Smooth muscle cell (in vitro differentiated cells): Measurements from ENCODE around the gene BDNF. TPM values are rescaled to one million over a fixed set of nuclear protein-coding genes. Genes with fewer than 3 reads are reported as not detected.
"Not testable (repeated sequence)": the region's sequence is repeated elsewhere in the genome, so short reads cannot be mapped to it uniquely, and the experiment has no call there.

Experiments
- DNase-seq: peaks from one replicate; lab custom pipeline; 2025; ENCODE audit not compliant: unreplicated experiment; lab: John Stamatoyannopoulos, UW
- H2AFZ ChIP-seq: fragments of 200-600 bp; sonication (generic); 2 replicates; pipeline ENCODE4 v1.6.0; 2016; ENCODE audit warnings: antibody characterized with exemption, low read depth, mild to moderate bottlenecking
- H3F3A ChIP-seq: fragments of 200-600 bp; sonication (generic); 2 replicates; pipeline ENCODE4 v1.6.0; 2017; ENCODE audit warnings: antibody characterized with exemption, low read depth
- H3K27ac ChIP-seq: fragments of 200-600 bp; sonication (generic); 2 replicates; pipeline ENCODE4 v1.5.1; 2016; ENCODE audit warnings: low read depth, mild to moderate bottlenecking
- H3K27me3 ChIP-seq: fragments of 200-600 bp; sonication (generic); 2 replicates; pipeline ENCODE4 v1.6.1; 2016; ENCODE audit warnings: low read depth, mild to moderate bottlenecking
- H3K36me3 ChIP-seq: fragments of 200-600 bp; sonication (generic); 2 replicates; pipeline ENCODE4 v1.5.1; 2016; ENCODE audit warnings: low read depth
- H3K4me1 ChIP-seq: fragments of 200-600 bp; sonication (generic); 2 replicates; pipeline ENCODE4 v1.5.1; 2016; ENCODE audit warnings: low read depth
- H3K4me2 ChIP-seq: fragments of 200-600 bp; sonication (generic); 2 replicates; pipeline ENCODE4 v1.6.0; 2016; ENCODE audit warnings: mild to moderate bottlenecking
- H3K4me3 ChIP-seq: fragments of 200-600 bp; sonication (generic); 2 replicates; pipeline ENCODE4 v1.5.1; 2016; ENCODE audit warnings: mild to moderate bottlenecking
- H3K79me2 ChIP-seq: fragments of 200-600 bp; sonication (generic); 2 replicates; pipeline ENCODE4 v1.6.0; 2016; ENCODE audit warnings: low read depth, mild to moderate bottlenecking
- H3K9ac ChIP-seq: fragments of 200-600 bp; sonication (generic); 2 replicates; pipeline ENCODE4 v1.6.0; 2016; ENCODE audit warnings: low read depth
- H3K9me3 ChIP-seq: fragments of 200-600 bp; sonication (generic); replicated peaks from 2 replicates; pipeline ENCODE4 v1.5.1; 2016; ENCODE audit warnings: low read depth
- H4K20me1 ChIP-seq: fragments of 200-600 bp; sonication (generic); 2 replicates; pipeline ENCODE4 v1.6.0; 2016; ENCODE audit warnings: low read depth
- WGBS: methylation state at CpG from one replicate; pipeline ENCODE4 v1.1.7; 2016; ENCODE audit warnings: low lambda C conversion rate; 5-methylcytosine and 5-hydroxymethylcytosine counted together
- polyA plus RNA-seq: library from polyadenylated mRNA; unstranded; fragments of >200 nt; fragmentation: Nextera tagmentation; extraction: Ambion mirVana; gene quantifications from 2 replicates; pipeline ENCODE4 v1.2.1, GENCODE V29; 2016
- total RNA-seq: library from RNA; depleted of rRNA; stranded (reverse); fragments of >200 nt; gene quantifications from 2 replicates; pipeline ENCODE4 v1.2.3, GENCODE V29; 2014
- TF ChIP-seq, protein P1 (sequence below): fragments of 200-600 bp; sonication (generic); IDR thresholded peaks from 2 replicates; pipeline ENCODE4 v1.5.1; 2017; ENCODE audit warnings: borderline replicate concordance, mild to moderate bottlenecking, antibody characterized with exemption; ENCODE audit not compliant: insufficient read depth, poor library complexity, severe bottlenecking

BDNF gene
- total and polyA plus RNA-seq, 2 experiments from 2014 or later, result 5.6 to 8.2 TPM

DNA sequence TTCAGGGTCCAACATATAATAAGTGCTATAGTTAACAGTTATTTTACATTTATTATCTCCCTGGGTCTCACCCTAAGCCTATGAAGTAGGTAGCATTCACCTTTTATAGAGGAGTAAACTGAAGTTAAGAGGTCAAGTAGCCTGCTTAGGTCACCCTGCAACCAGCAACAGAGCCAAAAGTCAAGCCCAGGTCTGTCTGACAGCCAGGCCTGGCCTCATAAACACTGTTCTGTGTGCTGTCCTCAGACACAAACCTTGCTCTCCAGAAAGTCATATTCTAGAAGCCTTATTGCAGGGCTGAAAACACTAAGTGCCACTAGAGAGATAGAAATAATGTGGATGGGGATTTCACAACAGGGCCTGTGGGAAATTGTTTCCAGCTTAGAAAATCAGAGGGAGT, 59.3 kb downstream of the BDNF start:
- no peak overlapping the region for H3K27ac ChIP-seq
- no peak overlapping the region for H3K9ac ChIP-seq
- no peak for DNase-seq
- no peaks in the 10 kb centered on the region for H3F3A ChIP-seq
- no peaks in the 10 kb centered on the region for H4K20me1 ChIP-seq
- H2AFZ ChIP-seq, result no peak overlapping the region
- H3K4me2 ChIP-seq, result no peak overlapping the region
- TF ChIP-seq, protein P1, sequence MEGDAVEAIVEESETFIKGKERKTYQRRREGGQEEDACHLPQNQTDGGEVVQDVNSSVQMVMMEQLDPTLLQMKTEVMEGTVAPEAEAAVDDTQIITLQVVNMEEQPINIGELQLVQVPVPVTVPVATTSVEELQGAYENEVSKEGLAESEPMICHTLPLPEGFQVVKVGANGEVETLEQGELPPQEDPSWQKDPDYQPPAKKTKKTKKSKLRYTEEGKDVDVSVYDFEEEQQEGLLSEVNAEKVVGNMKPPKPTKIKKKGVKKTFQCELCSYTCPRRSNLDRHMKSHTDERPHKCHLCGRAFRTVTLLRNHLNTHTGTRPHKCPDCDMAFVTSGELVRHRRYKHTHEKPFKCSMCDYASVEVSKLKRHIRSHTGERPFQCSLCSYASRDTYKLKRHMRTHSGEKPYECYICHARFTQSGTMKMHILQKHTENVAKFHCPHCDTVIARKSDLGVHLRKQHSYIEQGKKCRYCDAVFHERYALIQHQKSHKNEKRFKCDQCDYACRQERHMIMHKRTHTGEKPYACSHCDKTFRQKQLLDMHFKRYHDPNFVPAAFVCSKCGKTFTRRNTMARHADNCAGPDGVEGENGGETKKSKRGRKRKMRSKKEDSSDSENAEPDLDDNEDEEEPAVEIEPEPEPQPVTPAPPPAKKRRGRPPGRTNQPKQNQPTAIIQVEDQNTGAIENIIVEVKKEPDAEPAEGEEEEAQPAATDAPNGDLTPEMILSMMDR, result no peak
- H3K4me1 ChIP-seq, result no peaks in the 10 kb centered on the region
- no peak overlapping the region for H3K4me3 ChIP-seq
- H3K79me2 ChIP-seq, result no peaks in the 10 kb centered on the region
- H3K9me3 ChIP-seq, result no peaks in the 10 kb centered on the region
- H3K36me3 ChIP-seq, result no peaks in the 10 kb centered on the region
- no peaks in the 10 kb centered on the region for H3K27me3 ChIP-seq

DNA sequence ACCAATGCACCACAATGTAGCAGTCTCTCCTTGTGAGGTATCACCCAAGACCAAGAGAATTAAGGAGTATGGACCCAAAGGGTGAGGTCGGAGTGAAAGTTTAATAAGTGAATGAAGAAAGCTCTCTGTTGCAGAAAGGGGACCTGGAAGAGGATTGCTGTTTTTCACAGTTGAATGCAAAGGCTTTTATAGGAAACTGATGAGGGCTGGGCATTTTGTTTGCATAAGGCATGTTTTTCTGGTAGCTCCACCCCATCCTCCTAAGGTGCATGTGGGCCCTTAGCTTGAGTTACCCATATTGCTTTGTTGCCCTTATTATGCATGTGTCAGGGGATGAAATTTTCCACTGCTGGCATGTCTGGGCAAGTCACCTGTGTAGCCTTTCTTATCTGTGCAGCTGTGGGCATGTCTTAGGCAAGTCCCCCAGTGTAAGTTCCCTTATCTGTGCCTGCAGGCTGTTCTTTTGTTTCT, 64.7 kb downstream of the BDNF start:
- Histone ChIP-seq H3K79me2 (no peaks in the 10 kb centered on the region), H3F3A (no peaks in the 10 kb centered on the region), H3K36me3 (no peaks in the 10 kb centered on the region), H3K4me3 (no peak overlapping the region), H4K20me1 (no peaks in the 10 kb centered on the region), H3K27ac (no peak overlapping the region), H2AFZ (no peak overlapping the region), H3K4me1 (no peaks in the 10 kb centered on the region), H3K4me2 (no peak overlapping the region), H3K9me3 (no peaks in the 10 kb centered on the region), H3K9ac (no peak overlapping the region), H3K27me3 (peaks cover 7% of the 10 kb centered on the region)
- no peak for DNase-seq
- 94% methylated on average over 1 of the region's 1 CpG for WGBS
- TF ChIP-seq, protein P1, result no peak

DNA sequence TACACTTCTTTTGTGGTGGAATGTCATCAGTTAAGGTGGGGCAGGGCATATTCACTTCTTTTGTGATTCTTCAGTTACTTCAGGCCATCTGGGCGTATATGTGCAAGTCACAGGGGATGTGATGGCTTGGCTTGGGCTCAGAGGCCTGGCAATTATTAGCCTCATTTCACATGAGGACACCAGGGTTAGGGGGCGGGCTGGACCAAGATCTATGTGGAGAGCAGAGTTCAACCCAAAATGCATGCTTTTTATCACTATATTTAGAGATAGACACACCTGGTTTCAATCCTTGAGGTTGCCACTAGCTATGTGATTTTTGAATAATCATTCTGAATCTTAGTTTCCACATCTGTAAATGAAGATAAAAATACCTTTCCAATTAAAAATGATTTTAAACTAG, 65.5 kb downstream of the BDNF start:
- H3K9me3 ChIP-seq, H3K36me3 ChIP-seq, H3K79me2 ChIP-seq, H2AFZ ChIP-seq, H3K4me3 ChIP-seq, H3K9ac ChIP-seq, H3K4me1 ChIP-seq, H4K20me1 ChIP-seq, DNase-seq, H3F3A ChIP-seq, H3K27me3 ChIP-seq, H3K27ac ChIP-seq, H3K4me2 ChIP-seq: not testable (repeated sequence)
- 92% methylated on average over 2 of the region's 2 CpGs for WGBS

DNA sequence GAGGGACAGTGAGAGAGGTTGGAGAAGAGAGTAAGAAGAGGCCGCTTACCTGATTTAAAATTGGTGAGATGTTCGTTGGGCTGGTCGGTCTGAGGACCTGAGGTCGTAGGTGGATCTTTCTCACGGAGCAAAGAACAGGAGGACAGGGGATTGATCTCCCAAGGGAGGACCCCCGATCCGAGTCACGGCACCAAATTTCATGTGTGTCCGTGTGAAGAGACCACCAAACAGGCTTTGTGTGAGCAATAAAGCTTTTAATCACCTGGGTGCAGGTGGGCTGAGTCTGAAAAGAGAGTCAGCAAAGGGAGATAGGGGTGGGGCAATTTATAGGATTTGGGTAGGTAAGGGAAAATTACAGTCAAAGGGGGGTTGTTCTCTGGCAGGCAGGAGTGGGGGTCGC, 66.0 kb downstream of the BDNF start:
- H3K27ac ChIP-seq, H3K9me3 ChIP-seq, H3K36me3 ChIP-seq, H3K4me1 ChIP-seq, H2AFZ ChIP-seq, H3K79me2 ChIP-seq, H3K9ac ChIP-seq, H3K4me3 ChIP-seq, H3K27me3 ChIP-seq, H4K20me1 ChIP-seq, H3K4me2 ChIP-seq, H3F3A ChIP-seq, DNase-seq: not testable (repeated sequence)
- WGBS, result 26% methylated on average over 10 of the region's 10 CpGs

DNA sequence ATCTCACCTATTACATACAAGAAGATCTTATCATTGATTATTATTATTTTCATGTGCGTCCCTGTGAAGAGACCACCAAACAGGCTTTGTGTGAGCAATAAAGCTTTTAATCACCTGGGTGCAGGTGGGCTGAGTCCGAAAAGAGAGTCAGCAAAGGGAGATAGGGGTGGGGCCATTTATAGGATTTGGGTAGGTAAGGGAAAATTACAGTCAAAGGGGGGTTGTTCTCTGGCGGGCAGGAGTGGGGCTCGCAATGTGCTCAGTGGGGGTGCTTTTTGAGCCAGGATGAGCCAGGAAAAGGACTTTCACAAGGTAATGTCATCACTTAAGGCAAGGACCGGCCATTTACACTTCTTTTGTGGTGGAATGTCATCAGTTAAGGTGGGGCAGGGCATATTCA, 71.2 kb downstream of the BDNF start:
- DNase-seq, H3K9me3 ChIP-seq, H2AFZ ChIP-seq, H3K4me1 ChIP-seq, H3K27me3 ChIP-seq, H3F3A ChIP-seq, H3K36me3 ChIP-seq, H3K9ac ChIP-seq, H3K4me2 ChIP-seq, H4K20me1 ChIP-seq, H3K27ac ChIP-seq, H3K4me3 ChIP-seq, H3K79me2 ChIP-seq: not testable (repeated sequence)
- 54% methylated on average over 5 of the region's 5 CpGs for WGBS
